Omental fat pad (tissue), 4 donors: Measurements from ENCODE around the gene RIPK1. TPM values are rescaled to one million over a fixed set of nuclear protein-coding genes. Genes with fewer than 3 reads are reported as not detected.
"Not testable (repeated sequence)": the region's sequence is repeated elsewhere in the genome, so short reads cannot be mapped to it uniquely, and the experiment has no call there.

Experiments used
- ATAC-seq: fragments of 150-250 bp; one replicate; pipeline ENCODE4 v1.9.1; 2016; ENCODE audit warnings: mild to moderate bottlenecking, moderate library complexity; ENCODE audit not compliant: low FRiP score
- DNase-seq: peaks from one replicate; pipeline ENCODE4 v3.0.0-alpha.2; 2019; ENCODE audit warnings: low spot score
- CTCF ChIP-seq, 3 donors: fragments of 450-650 bp; IDR thresholded peaks; one replicate each; pipeline ENCODE4 v1.5.1; 2016 to 2017; ENCODE audit warnings: antibody characterized with exemption in 3 of 3, mild to moderate bottlenecking in 3 of 3, moderate library complexity in 2 of 3
- total RNA-seq, 4 donors: library from RNA; depleted of rRNA; stranded (reverse); fragments of >200 nt; gene quantifications; one replicate each; pipeline ENCODE4 v1.1.0, GENCODE V29; 2016

RIPK1 gene
- total RNA-seq, 4 donors from 2014 or later: 29.6 to 47.0 (median 31.1) TPM

- no peak for DNase-seq
- TF ChIP-seq CTCF (IDR thresholded peaks at IDR 0.05): no peak
- ATAC-seq: no peak
Observed at GRCh38 chr6:3026791-3027626, 41.3 kb upstream of the RIPK1 start.

GRCh38 chr6:3028156-3028555, 40.1 kb upstream of the RIPK1 start:
- not testable (repeated sequence) for DNase-seq, ATAC-seq

GRCh38 chr6:3031857-3032640, 36.2 kb upstream of the RIPK1 start:
- DNase-seq (no peak), ATAC-seq (no peak)
- no peak for TF ChIP-seq CTCF (IDR thresholded peaks at IDR 0.05)

GRCh38 chr6:3032986-3033385, 35.3 kb upstream of the RIPK1 start:
- TF ChIP-seq CTCF (IDR thresholded peaks at IDR 0.05): no peak
- ATAC-seq (no peak), DNase-seq (no peak)

- no peak for TF ChIP-seq CTCF (IDR thresholded peaks at IDR 0.05)
- ATAC-seq (no peak), DNase-seq (no peak)
Observed at GRCh38 chr6:3033652-3034051, 34.6 kb upstream of the RIPK1 start.

- no peak for TF ChIP-seq CTCF (IDR thresholded peaks at IDR 0.05)
- no peak for ATAC-seq
- no peak for DNase-seq
Observed at GRCh38 chr6:3035397-3035796, 32.9 kb upstream of the RIPK1 start.

GRCh38 chr6:3036861-3037637, 31.2 kb upstream of the RIPK1 start:
- ATAC-seq (no peak), DNase-seq (no peak)
- no peak for TF ChIP-seq CTCF (IDR thresholded peaks at IDR 0.05)
